GM19395 (cell line): Measurements from ENCODE around the gene CHSY3.

ENCODE experiments used
- ATAC-seq: cut with Tn5 transposase; IDR thresholded peaks from one replicate; pipeline ENCODE4 v1.9.1; 2021; ENCODE audit warnings: mild to moderate bottlenecking, moderate library complexity; ENCODE audit not compliant: unreplicated experiment

The CHSY3 gene

GRCh38 chr5:129904102-129904666 lies at the start of gene CHSY3:
CHSY3 (plus strand) TSS chr5:129904465.
- ATAC-seq, result peak; percentile 51

- ATAC-seq, result no peak
Observed at GRCh38 chr5:129856325-129856724, 47.9 kb upstream of the CHSY3 start.

- ATAC-seq, result no peak
Observed at GRCh38 chr5:129857116-129857515, 47.1 kb upstream of the CHSY3 start.

GRCh38 chr5:129858131-129858675 lies 46.1 kb upstream of the CHSY3 start:
- ATAC-seq, result no peak

GRCh38 chr5:129884322-129884721 lies 19.9 kb upstream of the CHSY3 start:
- no peak for ATAC-seq

- no peak for ATAC-seq
Observed at GRCh38 chr5:129899454-129899853, 4.8 kb upstream of the CHSY3 start.

- ATAC-seq, result no peak
Observed at GRCh38 chr5:129902816-129903215, 1.4 kb upstream of the CHSY3 start.

- ATAC-seq, result peak; percentile 10
Observed at GRCh38 chr5:129903466-129904101, 681 bp upstream of the CHSY3 start.

GRCh38 chr5:129904667-129905472 lies 605 bp downstream of the CHSY3 start:
- ATAC-seq, result peak; percentile 41

GRCh38 chr5:129905473-129906176 lies 1.4 kb downstream of the CHSY3 start:
- peak; percentile 6 for ATAC-seq

GRCh38 chr5:129906177-129906887 lies 2.1 kb downstream of the CHSY3 start:
- no peak for ATAC-seq

GRCh38 chr5:129909225-129909624 lies 5.0 kb downstream of the CHSY3 start:
- peak; percentile 59 for ATAC-seq

- no peak for ATAC-seq
Observed at GRCh38 chr5:129912601-129913255, 8.5 kb downstream of the CHSY3 start.

- ATAC-seq, result no peak
Observed at GRCh38 chr5:129915415-129915814, 11.2 kb downstream of the CHSY3 start.

GRCh38 chr5:129917224-129917623 lies 13.0 kb downstream of the CHSY3 start:
- no peak for ATAC-seq

- ATAC-seq, result no peak
Observed at GRCh38 chr5:129921204-129921603, 16.9 kb downstream of the CHSY3 start.

- no peak for ATAC-seq
Observed at GRCh38 chr5:129930221-129930620, 26.0 kb downstream of the CHSY3 start.

- no peak for ATAC-seq
Observed at GRCh38 chr5:129935626-129936025, 31.4 kb downstream of the CHSY3 start.

- ATAC-seq, result no peak
Observed at GRCh38 chr5:129938077-129938476, 33.8 kb downstream of the CHSY3 start.

GRCh38 chr5:129943936-129944335 lies 39.7 kb downstream of the CHSY3 start:
- ATAC-seq, result no peak
